GM23248 (cell line): ENCODE measurements around the gene ANGPTL4.

Experiments
- EZH2 ChIP-seq: fragments of 200-600 bp; sonication (generic); IDR thresholded peaks from 2 replicates; pipeline ENCODE4 v1.6.1; 2018; ENCODE audit warnings: antibody characterized with exemption, mild to moderate bottlenecking; ENCODE audit not compliant: insufficient read depth, poor library complexity, severe bottlenecking
- EZH2phosphoT487 ChIP-seq: fragments of 200-600 bp; sonication (generic); IDR thresholded peaks from 2 replicates; pipeline ENCODE4 v1.6.1; 2018; ENCODE audit warnings: antibody characterized with exemption, moderate library complexity, mild to moderate bottlenecking, low read depth; ENCODE audit not compliant: insufficient read depth

- TF ChIP-seq EZH2 (no peak), EZH2phosphoT487 (no peak)
Observed at GRCh38 chr19:8319807-8320520, 44.0 kb upstream of the ANGPTL4 start.
